ENCODE measurements around the gene ATP5ME. TPM values are rescaled to one million over a fixed set of nuclear protein-coding genes. Genes with fewer than 3 reads are reported as not detected.

ATP5ME gene
- total and polyA plus RNA-seq, 2 of the 13 experiments (the other 11 are each of a cell fraction or from before 2014, with no cell fraction given): 305 to 753 TPM

DNA sequence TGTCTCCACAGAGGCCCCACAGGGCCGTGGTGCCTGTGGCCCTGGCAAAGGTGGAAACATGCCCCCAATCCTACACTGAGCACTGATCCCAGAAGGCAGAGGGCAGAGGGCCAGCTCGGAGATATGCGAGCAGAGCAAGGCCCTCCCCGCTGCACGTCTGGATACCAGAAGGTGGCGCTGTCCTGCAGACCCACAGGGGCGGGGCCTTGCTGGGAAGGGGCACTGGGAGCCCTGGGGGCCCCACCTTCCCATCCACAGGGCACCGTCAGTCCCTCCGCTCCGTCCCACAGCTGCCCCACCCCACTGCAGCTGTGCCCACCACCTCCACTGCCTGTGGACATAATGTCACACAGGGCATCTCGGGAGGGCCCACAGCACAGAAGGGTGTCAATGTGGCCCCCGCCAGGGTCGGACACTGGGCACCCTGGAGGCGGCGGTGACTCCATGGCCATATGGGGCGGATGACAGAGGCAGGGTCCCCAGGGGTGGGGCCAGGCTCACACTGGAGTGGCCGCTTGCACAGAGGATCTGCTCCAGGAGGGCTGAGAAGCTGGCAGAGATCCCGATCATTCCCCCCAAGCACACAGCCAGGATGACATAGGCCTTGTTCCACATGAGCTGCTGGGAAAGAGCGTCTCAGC, 10.0 kb upstream of the ATP5ME start (continued):
- no peak for TF ChIP-seq CREM (IDR thresholded peaks at IDR 0.05)
- TF ChIP-seq CREM (CRISPR knock-in tag; IDR thresholded peaks at IDR 0.05): no peak
- TF ChIP-seq ZMYM2 (CRISPR knock-in tag; IDR thresholded peaks at IDR 0.05): no peak
- TF ChIP-seq ISL2 (CRISPR knock-in tag; IDR thresholded peaks at IDR 0.05): no peak
- TF ChIP-seq MIER2 (CRISPR knock-in tag; IDR thresholded peaks at IDR 0.05): no peak
- no peak for TF ChIP-seq RBFOX2 (IDR thresholded peaks at IDR 0.05; ENCODE audit: low read depth, low read length)
- 0 out of 2 replicates have a peak, but pooled peaks have one; percentile 45 for TF ChIP-seq KLF6 (CRISPR knock-in tag; IDR thresholded peaks at IDR 0.05)
- TF ChIP-seq ZSCAN22 (CRISPR knock-in tag; IDR thresholded peaks at IDR 0.05): no peak
- no peak for TF ChIP-seq ZNF207 (IDR thresholded peaks at IDR 0.05; ENCODE audit: borderline replicate concordance)
- no peak for TF ChIP-seq ZFAT (CRISPR knock-in tag; conservative IDR thresholded peaks at IDR 0.05)
- TF ChIP-seq ZNF3 (CRISPR knock-in tag; IDR thresholded peaks at IDR 0.05): no peak
- TF ChIP-seq, protein P1, sequence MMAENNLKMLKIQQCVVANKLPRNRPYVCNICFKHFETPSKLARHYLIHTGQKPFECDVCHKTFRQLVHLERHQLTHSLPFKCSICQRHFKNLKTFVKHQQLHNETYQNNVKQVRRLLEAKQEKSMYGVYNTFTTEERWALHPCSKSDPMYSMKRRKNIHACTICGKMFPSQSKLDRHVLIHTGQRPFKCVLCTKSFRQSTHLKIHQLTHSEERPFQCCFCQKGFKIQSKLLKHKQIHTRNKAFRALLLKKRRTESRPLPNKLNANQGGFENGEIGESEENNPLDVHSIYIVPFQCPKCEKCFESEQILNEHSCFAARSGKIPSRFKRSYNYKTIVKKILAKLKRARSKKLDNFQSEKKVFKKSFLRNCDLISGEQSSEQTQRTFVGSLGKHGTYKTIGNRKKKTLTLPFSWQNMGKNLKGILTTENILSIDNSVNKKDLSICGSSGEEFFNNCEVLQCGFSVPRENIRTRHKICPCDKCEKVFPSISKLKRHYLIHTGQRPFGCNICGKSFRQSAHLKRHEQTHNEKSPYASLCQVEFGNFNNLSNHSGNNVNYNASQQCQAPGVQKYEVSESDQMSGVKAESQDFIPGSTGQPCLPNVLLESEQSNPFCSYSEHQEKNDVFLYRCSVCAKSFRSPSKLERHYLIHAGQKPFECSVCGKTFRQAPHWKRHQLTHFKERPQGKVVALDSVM (CRISPR knock-in tag; IDR thresholded peaks at IDR 0.05): no peak
- TF ChIP-seq ZNF879 (CRISPR knock-in tag; IDR thresholded peaks at IDR 0.05): no peak
- TF ChIP-seq, protein P2, sequence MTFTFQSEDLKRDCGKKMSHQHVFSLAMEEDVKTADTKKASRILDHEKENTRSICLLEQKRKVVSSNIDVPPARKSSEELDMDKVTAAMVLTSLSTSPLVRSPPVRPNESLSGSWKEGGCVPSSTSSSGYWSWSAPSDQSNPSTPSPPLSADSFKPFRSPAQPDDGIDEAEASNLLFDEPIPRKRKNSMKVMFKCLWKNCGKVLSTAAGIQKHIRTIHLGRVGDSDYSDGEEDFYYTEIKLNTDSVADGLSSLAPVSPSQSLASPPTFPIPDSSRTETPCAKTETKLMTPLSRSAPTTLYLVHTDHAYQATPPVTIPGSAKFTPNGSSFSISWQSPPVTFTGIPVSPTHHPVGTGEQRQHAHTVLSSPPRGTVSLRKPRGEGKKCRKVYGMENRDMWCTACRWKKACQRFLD (CRISPR knock-in tag; IDR thresholded peaks at IDR 0.05; ENCODE audit: borderline replicate concordance): no peak
- TF ChIP-seq ARNTL (CRISPR knock-in tag; IDR thresholded peaks at IDR 0.05): no peak
- no peak for TF ChIP-seq IRX3 (CRISPR knock-in tag; IDR thresholded peaks at IDR 0.05; ENCODE audit: borderline replicate concordance, low read depth)
- TF ChIP-seq ARHGAP35 (CRISPR knock-in tag; IDR thresholded peaks at IDR 0.05; ENCODE audit: borderline replicate concordance): no peak
- TF ChIP-seq ZNF577 (CRISPR knock-in tag; IDR thresholded peaks at IDR 0.05; ENCODE audit: borderline replicate concordance, low read depth): no peak
- no peak for TF ChIP-seq ZNF83 (CRISPR knock-in tag; IDR thresholded peaks at IDR 0.05; ENCODE audit: borderline replicate concordance)
- TF ChIP-seq ZFYVE20 (CRISPR knock-in tag; IDR thresholded peaks at IDR 0.05; ENCODE audit: borderline replicate concordance, low read depth): no peak
- no peak for TF ChIP-seq PAF1 (CRISPR knock-in tag; IDR thresholded peaks at IDR 0.05)
- peak; percentile 33; the same call in 1 of the 2 replicates for TF ChIP-seq HNF4A (CRISPR knock-in tag; IDR thresholded peaks at IDR 0.05)
- TF ChIP-seq TEAD3 (CRISPR knock-in tag; optimal IDR thresholded peaks at IDR 0.05; ENCODE audit: borderline replicate concordance): peak; percentile 91
- no peak for TF ChIP-seq CBX2 (IDR thresholded peaks at IDR 0.05; ENCODE audit: low read depth, low read length)
- TF ChIP-seq CBX2 (CRISPR knock-in tag; IDR thresholded peaks at IDR 0.05; ENCODE audit: low read depth): no peak
- TF ChIP-seq, protein P3, sequence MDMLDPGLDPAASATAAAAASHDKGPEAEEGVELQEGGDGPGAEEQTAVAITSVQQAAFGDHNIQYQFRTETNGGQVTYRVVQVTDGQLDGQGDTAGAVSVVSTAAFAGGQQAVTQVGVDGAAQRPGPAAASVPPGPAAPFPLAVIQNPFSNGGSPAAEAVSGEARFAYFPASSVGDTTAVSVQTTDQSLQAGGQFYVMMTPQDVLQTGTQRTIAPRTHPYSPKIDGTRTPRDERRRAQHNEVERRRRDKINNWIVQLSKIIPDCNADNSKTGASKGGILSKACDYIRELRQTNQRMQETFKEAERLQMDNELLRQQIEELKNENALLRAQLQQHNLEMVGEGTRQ (IDR thresholded peaks at IDR 0.05; ENCODE audit: low read depth, low read length): no peak
- TF ChIP-seq, protein P3 (CRISPR knock-in tag; IDR thresholded peaks at IDR 0.05; ENCODE audit: borderline replicate concordance): no peak
- no peak for TF ChIP-seq ZBTB42 (CRISPR knock-in tag; IDR thresholded peaks at IDR 0.05)
- TF ChIP-seq ZNF564 (CRISPR knock-in tag; IDR thresholded peaks at IDR 0.05): no peak

Data from HepG2 (cell line).